GM19238 (cell line): ENCODE results near the gene PPTC7.
"Not testable (repeated sequence)": the region's sequence is repeated elsewhere in the genome, so short reads cannot be mapped to it uniquely, and the experiment has no call there.

Experiments used
- DNase-seq: peaks from one replicate; pipeline ENCODE4 v3.0.0; 2011; ENCODE audit warnings: low spot score; ENCODE audit not compliant: insufficient read length

PPTC7 gene

DNA sequence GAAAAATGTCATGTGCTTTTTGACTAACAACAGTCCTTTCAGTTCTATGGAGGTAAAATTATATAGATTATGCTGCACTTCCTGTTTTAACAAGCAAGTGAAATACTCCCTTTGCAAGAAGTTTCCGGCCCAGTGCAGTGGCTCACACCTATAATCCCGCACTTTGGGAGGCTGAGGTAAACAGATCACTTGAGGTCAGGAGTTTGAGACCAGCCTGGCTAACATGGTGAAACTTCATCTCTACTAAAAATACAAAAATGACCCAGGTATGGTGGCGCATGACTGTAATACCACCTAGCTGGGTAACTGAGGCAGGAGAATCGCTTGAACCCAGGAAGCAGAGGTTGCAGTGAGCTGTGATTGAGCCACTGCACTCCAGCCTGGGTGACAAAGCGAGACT is 20.7 kb downstream of the PPTC7 start:
- DNase-seq, result not testable (repeated sequence)

DNA sequence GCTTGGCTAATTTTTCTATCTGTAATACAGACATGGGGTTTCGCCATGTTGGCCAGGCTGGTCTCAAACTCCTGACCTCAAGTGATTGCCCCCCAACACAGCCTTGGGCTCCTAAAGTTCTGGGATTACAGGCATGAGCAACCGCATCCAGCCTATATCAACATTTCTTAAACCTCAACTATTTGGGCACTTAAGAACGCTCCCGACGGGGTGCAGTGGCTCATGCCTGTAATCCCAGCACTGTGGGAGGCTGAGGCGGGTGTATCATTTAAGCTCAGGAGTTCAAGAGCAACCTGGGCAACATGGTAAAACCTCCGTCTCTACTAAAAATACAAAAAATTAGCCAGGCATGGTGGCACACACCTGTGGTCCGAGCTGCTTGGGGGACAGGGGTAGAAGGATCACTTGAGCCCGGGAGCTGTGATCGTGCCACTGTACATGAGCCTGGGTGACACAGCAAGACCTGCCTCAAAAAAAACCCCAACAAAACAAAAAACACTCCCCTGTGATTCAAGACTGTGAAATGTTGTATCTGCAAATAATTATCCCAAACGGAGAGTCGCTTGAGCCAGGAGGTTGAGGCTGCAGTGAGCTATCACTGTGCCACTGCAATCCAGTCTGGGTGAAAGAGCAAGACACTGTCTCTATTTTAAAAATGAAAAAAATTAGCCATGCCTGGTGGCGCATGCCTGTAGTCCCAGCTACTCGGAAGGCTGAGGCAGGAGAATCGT is 21.5 kb downstream of the PPTC7 start:
- no peak for DNase-seq

DNA sequence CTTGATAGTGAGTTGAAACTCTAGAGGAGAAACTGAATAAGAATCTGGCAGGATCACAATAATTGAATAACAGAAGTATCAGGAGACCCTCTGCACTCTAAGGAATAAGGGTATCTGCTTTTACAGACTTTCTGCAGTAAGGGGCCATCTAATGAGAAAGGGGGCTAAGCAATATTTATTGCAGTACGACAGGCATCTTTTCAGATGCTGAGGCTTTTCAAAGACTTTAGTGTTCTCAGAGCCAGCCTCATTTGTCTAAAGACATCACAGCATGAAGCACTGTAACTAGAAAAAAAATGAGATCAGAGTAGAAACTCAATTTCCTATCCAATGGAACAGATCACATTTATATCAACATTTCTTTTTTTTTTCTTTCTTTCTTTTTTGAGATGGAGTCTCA is 22.2 kb downstream of the PPTC7 start:
- DNase-seq, result no peak

- DNase-seq, result no peak
These were observed 23.1 kb downstream of the PPTC7 start for GRCh38 chr12:110560048-110560447.

DNA sequence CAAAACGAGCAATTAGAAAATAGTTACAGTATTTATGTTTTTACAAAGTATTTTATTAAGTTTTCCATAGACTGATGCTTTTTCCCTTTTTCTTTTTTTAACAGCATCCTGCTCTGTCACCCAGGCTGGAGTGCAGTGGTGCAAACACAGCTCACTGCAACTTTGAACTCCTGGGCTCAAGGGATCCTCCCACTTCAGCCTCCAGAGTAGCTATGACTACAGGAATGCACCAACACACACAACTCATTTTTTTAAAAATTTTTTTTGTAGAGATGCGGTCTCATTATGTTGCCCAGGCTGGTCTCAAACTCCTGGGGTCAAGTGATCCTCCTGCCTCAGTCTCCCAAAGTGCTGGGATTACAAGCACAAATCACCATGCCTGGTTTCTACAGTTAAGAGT is 24.2 kb downstream of the PPTC7 start:
- not testable (repeated sequence) for DNase-seq

DNA sequence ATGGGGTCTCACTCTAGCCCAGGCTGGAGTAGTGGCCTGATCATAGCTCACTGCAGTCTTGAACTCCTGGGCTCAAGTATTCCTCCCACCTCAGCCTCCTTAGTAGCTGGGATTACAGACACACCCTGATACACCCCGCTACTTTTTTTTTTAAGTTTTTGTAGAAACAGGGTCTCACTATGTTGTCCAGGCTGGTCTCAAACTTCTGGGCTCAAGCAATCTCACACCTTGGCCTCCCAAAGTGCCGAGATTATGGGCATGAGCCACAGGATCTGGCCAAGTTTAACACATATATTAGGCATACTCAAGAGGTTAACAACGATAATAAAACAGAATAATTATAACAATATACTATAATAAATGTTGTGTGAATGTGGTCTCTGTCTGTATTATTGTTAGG is 25.8 kb downstream of the PPTC7 start:
- no peak for DNase-seq

DNA sequence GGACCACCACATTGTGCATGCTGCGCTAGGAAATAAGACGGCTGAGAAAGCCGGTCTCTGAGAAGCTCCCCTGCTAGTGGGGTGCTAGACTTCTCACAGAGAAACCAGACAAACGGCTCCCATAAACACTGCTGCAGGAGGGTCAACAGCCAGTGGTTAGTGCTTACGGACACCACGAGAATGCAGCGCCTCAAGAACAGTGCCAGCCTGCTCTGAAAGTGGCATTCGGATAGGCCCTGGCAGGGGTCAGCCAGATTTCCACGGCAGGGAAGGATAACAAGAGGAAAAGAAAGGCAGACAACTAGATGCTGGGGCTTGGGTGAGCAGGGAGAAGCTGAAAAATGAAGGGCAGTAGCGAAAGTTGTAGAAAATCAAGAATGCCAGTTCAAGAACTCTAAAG is 26.4 kb downstream of the PPTC7 start:
- DNase-seq, result no peak

- DNase-seq, result no peak
These were observed 27.3 kb downstream of the PPTC7 start for GRCh38 chr12:110555577-110556406.

GRCh38 chr12:110554184-110554583 is 28.9 kb downstream of the PPTC7 start:
- no peak for DNase-seq

GRCh38 chr12:110550981-110551380 is 32.1 kb downstream of the PPTC7 start:
- no peak for DNase-seq

- no peak for DNase-seq
These were observed 33.4 kb downstream of the PPTC7 start for GRCh38 chr12:110549716-110550115.

DNA sequence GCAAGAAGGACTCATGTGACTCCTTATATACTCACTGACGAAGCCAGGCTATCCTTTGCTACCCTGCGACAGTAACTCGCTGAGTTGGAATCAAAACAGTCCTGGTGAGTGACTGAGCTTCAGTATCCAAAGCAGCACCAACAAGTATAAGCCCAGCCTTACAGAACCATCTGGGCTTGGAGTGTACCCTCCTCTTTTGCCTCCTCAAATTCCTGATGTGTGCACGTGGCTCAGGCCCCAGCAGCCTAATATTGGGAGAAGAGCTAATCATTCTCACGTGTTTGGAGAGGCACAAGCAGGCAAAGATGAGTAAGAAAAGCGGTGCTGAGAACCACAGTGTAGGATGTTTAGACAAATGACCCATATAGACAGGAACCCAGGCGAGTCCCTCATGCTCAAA is 34.4 kb downstream of the PPTC7 start:
- DNase-seq, result no peak

DNA sequence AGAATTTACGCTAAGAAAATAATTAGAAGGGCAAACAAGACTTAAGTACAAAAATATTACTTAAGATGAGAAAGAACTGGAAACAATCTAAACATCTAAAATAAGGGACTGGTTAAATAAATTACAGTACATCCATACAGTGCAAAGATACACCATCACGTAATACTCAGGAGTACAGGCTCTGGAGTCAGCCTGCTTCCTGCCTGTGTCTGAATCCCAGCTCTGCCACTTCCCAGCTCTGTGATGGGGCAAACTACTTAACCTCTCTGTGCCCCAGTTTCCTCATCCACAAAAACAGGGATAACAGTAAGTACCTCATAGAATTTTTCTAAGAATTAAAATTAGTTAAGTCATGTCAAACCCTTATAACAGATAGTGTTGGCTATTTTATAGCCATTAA is 36.0 kb downstream of the PPTC7 start:
- no peak for DNase-seq

GRCh38 chr12:110546339-110546738 is 36.8 kb downstream of the PPTC7 start:
- no peak for DNase-seq

GRCh38 chr12:110545812-110546211 is 37.3 kb downstream of the PPTC7 start:
- DNase-seq, result no peak

- not testable (repeated sequence) for DNase-seq
These were observed 37.9 kb downstream of the PPTC7 start for GRCh38 chr12:110545259-110545658.

GRCh38 chr12:110543965-110544364 is 39.2 kb downstream of the PPTC7 start:
- DNase-seq, result no peak

DNA sequence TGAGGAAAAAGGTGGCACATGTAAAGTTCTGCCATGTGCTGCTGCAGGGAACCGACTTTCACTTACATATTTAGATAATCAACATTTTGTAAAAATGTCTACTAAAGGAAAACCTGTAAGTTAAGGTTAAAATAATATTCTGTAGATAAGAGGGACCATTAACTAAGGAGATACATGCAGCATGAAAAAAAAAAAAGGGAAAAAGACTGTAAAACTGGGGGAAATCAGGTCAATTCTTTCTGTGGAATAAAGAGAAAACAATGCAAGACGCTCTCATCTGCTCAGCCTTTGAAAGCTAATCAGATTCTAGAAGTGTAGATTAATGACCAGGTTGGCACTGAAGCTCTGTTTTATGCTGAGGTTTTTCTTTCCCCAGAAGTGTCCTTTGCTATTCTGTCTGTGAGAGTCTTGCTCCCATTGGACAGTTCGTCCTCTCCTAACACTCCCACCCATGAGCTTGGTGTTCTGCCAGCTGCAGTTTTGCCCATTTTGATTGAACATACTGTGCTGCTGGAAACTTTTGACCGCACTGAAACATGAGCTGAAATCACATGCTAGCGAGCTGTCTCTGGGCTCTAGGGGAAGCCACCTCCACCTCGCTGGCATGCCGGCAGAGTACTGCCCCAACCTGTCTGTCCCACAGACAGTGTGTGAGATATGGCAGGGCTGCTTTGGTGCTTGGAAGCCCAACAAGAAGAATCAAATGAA is 39.7 kb downstream of the PPTC7 start:
- DNase-seq, result no peak

DNA sequence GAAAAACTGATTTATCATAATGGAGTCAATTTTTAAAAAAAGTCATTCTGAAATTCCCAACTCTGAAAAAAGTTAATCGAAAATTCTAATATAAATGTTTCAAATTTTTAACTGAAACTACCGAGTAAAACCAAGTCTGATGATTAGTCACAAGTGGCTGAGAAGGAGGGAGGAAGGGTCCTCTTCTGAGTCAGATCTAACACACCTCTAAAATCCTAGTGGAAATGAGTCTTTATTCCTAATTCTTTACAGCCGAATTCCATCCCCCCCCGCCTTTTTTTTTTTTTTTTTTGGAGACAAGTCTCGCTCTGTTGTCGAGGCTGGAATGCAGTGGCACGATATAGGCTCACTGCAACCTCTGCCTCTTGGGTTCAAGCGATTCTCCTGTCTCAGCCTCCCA is 43.1 kb downstream of the PPTC7 start:
- no peak for DNase-seq

DNA sequence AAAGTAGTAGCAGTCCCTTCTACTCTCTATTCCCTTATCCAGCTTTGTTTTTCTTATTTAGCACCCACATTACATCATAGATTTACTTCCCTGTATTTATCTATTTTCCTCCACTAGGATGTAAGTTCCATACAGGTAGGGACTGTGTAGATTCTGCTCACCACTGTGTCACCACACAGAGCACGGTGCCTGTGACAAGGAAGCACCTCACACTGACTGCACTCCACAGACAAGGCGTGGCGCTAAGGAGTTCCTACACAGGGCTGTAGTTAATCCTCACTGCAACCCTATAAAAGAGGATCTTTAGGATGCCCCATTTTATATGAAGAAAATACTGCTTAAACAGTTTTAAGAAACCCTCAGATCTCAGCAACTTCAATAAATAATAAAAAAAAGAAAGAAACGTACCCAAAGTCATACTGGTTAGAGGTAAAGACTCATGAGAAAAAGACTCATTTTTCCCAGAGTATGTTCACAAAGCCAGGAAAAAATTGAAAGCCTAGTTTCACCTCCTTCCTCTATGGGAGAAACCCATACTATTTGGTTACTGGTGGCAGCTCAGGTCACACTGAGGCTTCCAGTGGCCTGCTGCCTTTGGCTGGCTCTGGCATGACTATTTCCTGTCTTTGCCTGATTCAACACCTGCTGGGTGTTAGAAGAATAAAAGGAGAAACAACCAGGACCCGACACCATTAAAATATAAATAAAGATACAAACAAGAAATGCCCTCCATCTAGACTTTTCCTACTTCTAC is 44.1 kb downstream of the PPTC7 start:
- DNase-seq, result no peak

DNA sequence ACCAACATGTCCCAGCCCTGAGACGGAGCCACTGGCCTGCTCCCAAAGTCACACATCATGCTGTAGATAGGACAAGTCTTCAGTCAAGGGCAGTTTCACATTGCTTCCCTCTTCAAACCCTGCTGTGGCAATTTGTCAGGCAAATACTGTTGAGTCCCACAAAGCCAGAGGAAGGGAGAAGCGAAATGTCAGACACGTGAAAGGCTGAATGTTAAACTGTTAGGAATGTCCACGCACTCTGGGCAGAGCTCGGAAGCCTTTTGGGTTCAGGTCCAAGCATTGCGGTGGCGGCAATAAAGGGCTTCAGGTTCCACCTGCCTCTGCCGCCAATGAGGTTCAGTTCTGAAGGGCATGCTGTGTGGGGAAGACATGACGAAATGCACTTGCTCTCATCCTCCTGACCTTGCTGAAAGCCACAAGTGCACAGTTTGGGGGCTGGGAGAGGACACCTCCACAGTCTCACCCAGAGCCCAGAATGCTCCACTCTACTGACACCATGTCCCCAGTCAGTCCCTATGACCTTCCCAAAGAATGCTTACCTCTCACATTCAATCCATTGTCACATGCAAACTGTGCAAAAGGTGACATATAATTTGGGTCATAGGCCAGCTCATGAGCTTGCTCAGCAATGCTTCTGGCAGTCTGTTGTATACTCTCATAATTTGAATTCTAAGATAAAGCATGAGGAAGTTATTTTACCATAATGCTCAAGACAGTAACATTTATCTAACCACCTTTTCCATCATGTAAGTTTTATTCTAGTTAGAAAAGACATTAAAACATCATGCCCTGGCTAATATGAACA is 45.3 kb downstream of the PPTC7 start:
- DNase-seq, result no peak
